ENCODE data around the gene CCDC146.

GRCh38 chr7:77254915-77255314 lies 132.5 kb downstream of the CCDC146 start:
- no peak for TF ChIP-seq SUZ12 (IDR thresholded peaks at IDR 0.05; ENCODE audit: low read length)
- no peak for TF ChIP-seq SIN3A (conservative IDR thresholded peaks at IDR 0.05 in 1 of 2, IDR thresholded peaks at IDR 0.05 in 1 of 2; ENCODE audit: low read depth in 1 of 2, low read length in 2 of 2)
- TF ChIP-seq CREB1 (IDR thresholded peaks at IDR 0.05) = no peak
- no peak for TF ChIP-seq POLR2A (IDR thresholded peaks at IDR 0.05; ENCODE audit: control extremely low read depth in 1 of 2, low read depth in 2 of 2, low read length in 2 of 2)
- no peak for TF ChIP-seq TAF1 (IDR thresholded peaks at IDR 0.05; ENCODE audit: low read depth, low read length)
- TF ChIP-seq EZH2 (IDR thresholded peaks at IDR 0.05; ENCODE audit: low read depth, low read length, severe bottlenecking) = no peak
- no peak for TF ChIP-seq NRF1 (IDR thresholded peaks at IDR 0.05; ENCODE audit: low read depth, low read length)
- TF ChIP-seq YY1 (IDR thresholded peaks at IDR 0.05; ENCODE audit: low read depth, low read length) = no peak
- TF ChIP-seq CTCF (IDR thresholded peaks at IDR 0.05; ENCODE audit: control extremely low read depth in 1 of 3, insufficient read depth in 1 of 3, low read depth in 1 of 3, low read length in 3 of 3) = no peak
- TF ChIP-seq HDAC6 (IDR thresholded peaks at IDR 0.05; ENCODE audit: low read depth, low read length) = no peak
- no peak for TF ChIP-seq JUN (IDR thresholded peaks at IDR 0.05; ENCODE audit: low read depth, low read length)
- no peak for TF ChIP-seq SIX5 (IDR thresholded peaks at IDR 0.05; ENCODE audit: low read depth, low read length)
- TF ChIP-seq FOSL1 (IDR thresholded peaks at IDR 0.05; ENCODE audit: insufficient read depth, low read depth, low read length) = no peak

All from H1 (cell line).